Gastrocnemius medialis (tissue), 4 donors: ENCODE results near the gene CHRM5.

Experiments used
- CTCF ChIP-seq, 5 experiments: fragments of 450-650 bp in 3 of 5; fragments of 200-600 bp in 2 of 5; sonication (generic) in 2 of 5; IDR thresholded peaks in 4 of 5; conservative IDR thresholded peaks in 1 of 5; 1 replicate in 4 of 5; 2 replicates in 1 of 5; pipeline ENCODE4 v1.5.1; 2016 to 2019; ENCODE audit warnings: antibody characterized with exemption in 5 of 5, mild to moderate bottlenecking in 3 of 5, moderate library complexity in 3 of 5
- POLR2A ChIP-seq, 2 donors: fragments of 450-650 bp; IDR thresholded peaks; one replicate each; pipeline ENCODE4 v1.6.1; 2017; ENCODE audit warnings: antibody characterized with exemption in 2 of 2, mild to moderate bottlenecking in 2 of 2, moderate library complexity in 2 of 2

DNA sequence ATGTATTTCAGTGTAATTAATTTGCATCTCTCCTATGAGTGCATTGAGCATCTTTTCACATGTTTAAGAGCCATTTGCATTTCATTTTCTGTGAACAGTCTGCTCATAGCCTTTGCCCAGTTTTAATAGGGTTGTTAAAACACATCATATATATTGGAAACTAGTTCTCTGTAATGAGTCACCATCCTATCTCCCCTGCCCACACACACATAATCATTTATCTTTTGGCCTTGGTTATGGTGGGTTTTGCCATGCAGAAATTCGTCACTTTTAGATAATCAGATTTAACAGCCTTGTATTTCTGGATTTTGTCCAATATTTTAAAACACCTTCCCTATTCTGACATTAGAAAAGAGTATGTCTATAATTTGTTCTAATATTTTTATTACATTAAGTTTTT is 11.9 kb upstream of the CHRM5 start:
- TF ChIP-seq CTCF (IDR thresholded peaks at IDR 0.05 in 4 of 5, conservative IDR thresholded peaks at IDR 0.05 in 1 of 5) (no peak), POLR2A (IDR thresholded peaks at IDR 0.05) (no peak)
